Natural killer cell treated with Interleukin-12 subunit alpha and Interleukin-12 subunit beta and Interleukin-15 and Interleukin-18, amount 100 ng/mL, for 72 hours (primary cell): ENCODE data around the gene PRR13. TPM values are rescaled to one million over a fixed set of nuclear protein-coding genes. Genes with fewer than 3 reads are reported as not detected.

Experiments
- ATAC-seq, 2 donors: fragments of 150-1000 bp; cut with Tn5 transposase in 1 of 2; sonication (Bioruptor Pico), chemical (Tn5 transposase) in 1 of 2; 2 replicates each; pipeline ENCODE4 v1.10.0; 2021
- DNase-seq: peaks from one replicate; pipeline ENCODE4 v3.0.0; 2022; ENCODE audit warnings: low spot score
- H3K27ac Mint-ChIP-seq, 2 donors: 1 replicate in 1 of 2; 2 replicates in 1 of 2; pipeline ENCODE4 v1.8.0; 2022; ENCODE audit warnings: mixed read lengths in 2 of 2, mild to moderate bottlenecking in 1 of 2, moderate library complexity in 1 of 2
- H3K27me3 Mint-ChIP-seq, 2 donors: 1 replicate in 1 of 2; 2 replicates in 1 of 2; pipeline ENCODE4 v1.8.0; 2022; ENCODE audit warnings: mixed read lengths in 2 of 2
- H3K36me3 Mint-ChIP-seq: one replicate; pipeline ENCODE4 v1.8.0; 2022; ENCODE audit warnings: mixed read lengths
- H3K4me1 Mint-ChIP-seq, 2 donors: 1 replicate in 1 of 2; 2 replicates in 1 of 2; pipeline ENCODE4 v1.8.0; 2022; ENCODE audit warnings: low read depth in 2 of 2, mixed read lengths in 2 of 2, mild to moderate bottlenecking in 1 of 2
- H3K4me3 Mint-ChIP-seq: one replicate; pipeline ENCODE4 v1.8.0; 2022; ENCODE audit warnings: mixed read lengths
- H3K9me3 Mint-ChIP-seq: 2 replicates; pipeline ENCODE4 v1.8.0; 2022; ENCODE audit warnings: mixed read lengths
- total RNA-seq, 2 donors: library from RNA; stranded (reverse); gene quantifications; one replicate each; pipeline ENCODE4 v1.2.3, GENCODE V29; 2022

Gene PRR13
- total RNA-seq, 2 donors from 2014 or later = 206 to 353 TPM

GRCh38 chr12:53483225-53483978 lies 41.9 kb downstream of the PRR13 start:
- no peak for DNase-seq
- peak overlapping the region; percentile 23 to 25 for H3K27ac Mint-ChIP-seq
- no peaks in the 10 kb centered on the region for H3K27me3 Mint-ChIP-seq
- H3K9me3 Mint-ChIP-seq = no peaks in the 10 kb centered on the region
- peaks cover 0 to 27% of the 10 kb centered on the region in 2 donors for H3K4me1 Mint-ChIP-seq
- peaks cover 9% of the 10 kb centered on the region for H3K36me3 Mint-ChIP-seq
- no peak overlapping the region for H3K4me3 Mint-ChIP-seq
- ATAC-seq = no peak

GRCh38 chr12:53483979-53484377 lies 42.4 kb downstream of the PRR13 start:
- Mint-ChIP-seq H3K27ac (peak overlapping the region; percentile 23 to 25), H3K9me3 (no peaks in the 10 kb centered on the region), H3K27me3 (no peaks in the 10 kb centered on the region), H3K36me3 (peaks cover 9% of the 10 kb centered on the region), H3K4me1 (peaks cover 0 to 27% of the 10 kb centered on the region in 2 donors), H3K4me3 (no peak overlapping the region)
- DNase-seq (no peak), ATAC-seq (peak in 1 of 2 donors; percentile 4)

GRCh38 chr12:53484686-53485575 lies 43.4 kb downstream of the PRR13 start:
- Mint-ChIP-seq H3K4me1 (peaks cover 0 to 27% of the 10 kb centered on the region in 2 donors), H3K9me3 (no peaks in the 10 kb centered on the region), H3K36me3 (peaks cover under 1% of the 10 kb centered on the region), H3K4me3 (no peak overlapping the region), H3K27ac (no peak overlapping the region), H3K27me3 (no peaks in the 10 kb centered on the region)
- DNase-seq (no peak), ATAC-seq (no peak)

- Mint-ChIP-seq H3K27ac (no peak overlapping the region), H3K36me3 (no peaks in the 10 kb centered on the region), H3K9me3 (no peaks in the 10 kb centered on the region), H3K27me3 (no peaks in the 10 kb centered on the region), H3K4me1 (peaks cover 0 to 27% of the 10 kb centered on the region in 2 donors), H3K4me3 (no peak overlapping the region)
- DNase-seq (no peak), ATAC-seq (no peak)
Measured at GRCh38 chr12:53485955-53486735, 44.6 kb downstream of the PRR13 start.

- H3K4me1 Mint-ChIP-seq = peaks cover 0 to 25% of the 10 kb centered on the region in 2 donors
- ATAC-seq = no peak
- H3K27me3 Mint-ChIP-seq = no peaks in the 10 kb centered on the region
- H3K36me3 Mint-ChIP-seq = no peaks in the 10 kb centered on the region
- no peak overlapping the region for H3K4me3 Mint-ChIP-seq
- no peaks in the 10 kb centered on the region for H3K9me3 Mint-ChIP-seq
- H3K27ac Mint-ChIP-seq = no peak overlapping the region
- no peak for DNase-seq
Measured at GRCh38 chr12:53486736-53487487, 45.4 kb downstream of the PRR13 start.

GRCh38 chr12:53489242-53489864 lies 47.8 kb downstream of the PRR13 start:
- H3K27me3 Mint-ChIP-seq = no peaks in the 10 kb centered on the region
- no peaks in the 10 kb centered on the region for H3K36me3 Mint-ChIP-seq
- no peaks in the 10 kb centered on the region for H3K9me3 Mint-ChIP-seq
- DNase-seq = no peak
- no peak for ATAC-seq
- H3K4me1 Mint-ChIP-seq = peaks cover 18 to 30% of the 10 kb centered on the region in 2 donors
- H3K4me3 Mint-ChIP-seq = no peak overlapping the region
- peak overlapping the region in 1 of 2 donors; percentile 50 for H3K27ac Mint-ChIP-seq

- Mint-ChIP-seq H3K27ac (peak overlapping the region in 1 of 2 donors; percentile 64), H3K4me1 (peaks cover 19 to 26% of the 10 kb centered on the region in 2 donors), H3K27me3 (no peaks in the 10 kb centered on the region), H3K9me3 (no peaks in the 10 kb centered on the region), H3K36me3 (no peaks in the 10 kb centered on the region), H3K4me3 (peak overlapping the region; percentile 87)
- ATAC-seq = no peak
- DNase-seq = no peak
Measured at GRCh38 chr12:53492188-53492587, 50.7 kb downstream of the PRR13 start.

- ATAC-seq (peak; percentile 96 to 97), DNase-seq (peak; percentile 90)
- Mint-ChIP-seq H3K27me3 (no peaks in the 10 kb centered on the region), H3K27ac (peak overlapping the region; percentile 43 to 73), H3K4me1 (peaks cover 21 to 27% of the 10 kb centered on the region in 2 donors), H3K9me3 (no peaks in the 10 kb centered on the region), H3K4me3 (peak overlapping the region; percentile 87), H3K36me3 (no peaks in the 10 kb centered on the region)
Measured at GRCh38 chr12:53492830-53493609, 51.5 kb downstream of the PRR13 start.

- peak overlapping the region; percentile 43 to 73 for H3K27ac Mint-ChIP-seq
- peak overlapping the region; percentile 87 for H3K4me3 Mint-ChIP-seq
- no peak for ATAC-seq
- no peaks in the 10 kb centered on the region for H3K36me3 Mint-ChIP-seq
- H3K9me3 Mint-ChIP-seq = no peaks in the 10 kb centered on the region
- H3K27me3 Mint-ChIP-seq = no peaks in the 10 kb centered on the region
- no peak for DNase-seq
- H3K4me1 Mint-ChIP-seq = peaks cover 28 to 35% of the 10 kb centered on the region in 2 donors
Measured at GRCh38 chr12:53493610-53494391, 52.3 kb downstream of the PRR13 start.
